Breast epithelium (tissue), 3 donors: ENCODE data around the gene RBBP6.
"Not testable (repeated sequence)": the region's sequence is repeated elsewhere in the genome, so short reads cannot be mapped to it uniquely, and the experiment has no call there.

Experiments
- CTCF ChIP-seq, 3 donors: fragments of 450-650 bp; IDR thresholded peaks; one replicate each; pipeline ENCODE4 v1.5.1; 2016 to 2017; ENCODE audit warnings: antibody characterized with exemption in 3 of 3, mild to moderate bottlenecking in 3 of 3, moderate library complexity in 3 of 3
- POLR2AphosphoS5 ChIP-seq, 3 donors: sonication (generic); formaldehyde crosslinking; IDR thresholded peaks; one replicate each; pipeline ENCODE4 v1.6.1; 2017; ENCODE audit warnings: antibody characterized with exemption in 3 of 3

- TF ChIP-seq POLR2AphosphoS5, CTCF (IDR thresholded peaks at IDR 0.05): not testable (repeated sequence)
These were observed 36.4 kb downstream of the RBBP6 start for GRCh38 chr16:24575791-24576190.
